ENCODE data around the gene N4BP2L2. TPM values are rescaled to one million over a fixed set of nuclear protein-coding genes. Genes with fewer than 3 reads are reported as not detected.
A peak's percentile ranks its signal among the peaks of the same experiment; 100 is the strongest.

Gene N4BP2L2
- total RNA-seq, 2 experiments from 2014 or later = 57.5 to 76.3 TPM

DNA sequence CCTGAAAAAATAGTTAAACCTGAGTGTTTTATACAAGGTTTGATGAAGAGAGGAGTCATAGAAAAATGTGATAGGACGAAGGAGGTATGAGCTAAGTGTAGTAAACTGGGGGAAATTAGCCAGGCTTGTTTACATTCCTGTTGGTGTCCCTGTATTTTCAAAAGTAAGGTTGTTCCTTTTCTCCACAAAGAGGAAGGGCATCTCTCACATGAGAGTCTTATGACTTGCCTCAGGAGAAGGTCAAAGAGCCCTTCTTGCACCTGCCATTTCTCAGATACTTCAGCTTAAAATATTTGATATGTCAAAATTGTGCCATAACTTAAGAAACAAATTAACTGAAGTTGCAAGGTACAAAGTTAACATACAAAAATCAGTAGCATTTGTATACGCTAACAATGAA lies 3.6 kb upstream of the N4BP2L2 start:
- TF ChIP-seq CTCF (conservative IDR thresholded peaks at IDR 0.05; ENCODE audit: low read length) = no peak
- no peak for TF ChIP-seq EZH2phosphoT487 (IDR thresholded peaks at IDR 0.05; ENCODE audit: borderline replicate concordance, low read depth, low read length)
- CTCF ChIA-PET (ENCODE audit: unreplicated experiment) = no interaction called here
- Histone ChIP-seq H3K4me3 (ENCODE audit: low read depth, low read length, poor library complexity, severe bottlenecking) (no peak overlapping the region), H3K9me2 (ENCODE audit: insufficient read depth, low read length) (no peaks in the 10 kb centered on the region), H3K79me2 (ENCODE audit: insufficient read depth, low read depth, low read length) (peaks cover 11% of the 10 kb centered on the region), H3K9me3 (ENCODE audit: low read length) (no peaks in the 10 kb centered on the region), H3K4me1 (ENCODE audit: insufficient read depth, low read length, poor library complexity, severe bottlenecking) (peaks cover 10% of the 10 kb centered on the region), H3K36me3 (ENCODE audit: insufficient read depth, low read length) (no peaks in the 10 kb centered on the region), H3K27ac (ENCODE audit: low read depth, low read length, poor library complexity, severe bottlenecking) (no peak overlapping the region), H3K4me2 (ENCODE audit: low read length) (no peak overlapping the region), H4K20me1 (ENCODE audit: insufficient read depth, low read length) (no peaks in the 10 kb centered on the region), H2AFZ (ENCODE audit: low read length) (no peak overlapping the region)
- intact Hi-C loops (cut with micrococcal nuclease; ENCODE audit: unreplicated experiment) = no loop called here
- no peak for DNase-seq (ENCODE audit: low spot score)
- POLR2A ChIA-PET = no interaction called here
- BruUV-seq (replicated peaks) = no TSS peak

- Histone ChIP-seq H2AFZ (ENCODE audit: low read length) (peak overlapping the region; percentile 98), H3K9me3 (ENCODE audit: low read length) (peaks cover 5% of the 10 kb centered on the region; the same call in 1 of the 2 replicates), H3K36me3 (ENCODE audit: insufficient read depth, low read length) (peaks cover 32% of the 10 kb centered on the region), H3K27ac (ENCODE audit: low read depth, low read length, poor library complexity, severe bottlenecking) (peak overlapping the region; percentile 54), H4K20me1 (ENCODE audit: insufficient read depth, low read length) (no peaks in the 10 kb centered on the region), H3K4me3 (ENCODE audit: low read depth, low read length, poor library complexity, severe bottlenecking) (peak overlapping the region; percentile 83), H3K9me2 (ENCODE audit: insufficient read depth, low read length) (no peaks in the 10 kb centered on the region), H3K4me2 (ENCODE audit: low read length) (peak overlapping the region; percentile 82), H3K79me2 (ENCODE audit: insufficient read depth, low read depth, low read length) (peaks cover 39% of the 10 kb centered on the region), H3K4me1 (ENCODE audit: insufficient read depth, low read length, poor library complexity, severe bottlenecking) (peaks cover 11% of the 10 kb centered on the region)
- POLR2A ChIA-PET = interaction anchor here (0.9 to 1.3 kb wide), 3 partner anchors 43 to 1802 kb away, joined by 3 to 6 read pairs (median 5); no protein-coding TSS in a partner anchor
- no peak for DNase-seq (ENCODE audit: low spot score)
- BruUV-seq (replicated peaks) = TSS peak; percentile 76
- no peak for TF ChIP-seq EZH2phosphoT487 (IDR thresholded peaks at IDR 0.05; ENCODE audit: borderline replicate concordance, low read depth, low read length)
- no peak for TF ChIP-seq CTCF (conservative IDR thresholded peaks at IDR 0.05; ENCODE audit: low read length)
- CTCF ChIA-PET (ENCODE audit: unreplicated experiment) = no interaction called here
- intact Hi-C loops (cut with micrococcal nuclease; ENCODE audit: unreplicated experiment) = loop anchor here (2.0 to 5.0 kb wide), 3 partner anchors 44 to 223 kb away; partner anchors contain the start of genes BRCA2 and ZAR1L
Measured at GRCh38 chr13:32538143-32538620, 413 bp downstream of the N4BP2L2 start.

DNA sequence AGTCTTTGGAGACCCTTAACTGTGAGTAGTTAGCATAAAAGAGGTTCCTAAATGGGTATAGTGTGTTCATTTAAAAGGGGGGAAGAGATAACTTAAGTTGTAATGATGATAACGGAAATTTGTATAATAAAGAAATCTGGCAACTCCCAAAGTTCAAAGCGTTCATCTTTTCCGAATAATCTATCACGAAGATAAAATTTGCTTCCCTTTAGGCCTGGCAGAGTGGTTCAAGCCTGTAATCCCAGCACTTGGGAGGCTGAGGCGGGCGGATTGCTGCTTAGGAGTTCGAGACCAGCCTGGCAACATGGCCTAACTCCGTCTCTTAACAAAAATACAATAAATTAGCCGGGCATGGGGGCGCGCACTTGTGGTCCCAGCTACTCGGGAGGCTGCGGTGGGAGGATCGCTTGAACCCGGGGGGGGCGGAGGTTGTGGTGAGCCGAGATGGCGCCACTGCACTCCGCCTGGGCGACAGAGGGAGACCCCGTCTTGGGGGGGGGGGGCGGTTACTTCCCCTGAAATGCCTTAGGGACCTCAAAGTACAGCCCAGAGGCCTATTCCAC lies 934 bp downstream of the N4BP2L2 start:
- Histone ChIP-seq H3K4me2 (ENCODE audit: low read length) (peak overlapping the region; percentile 82), H4K20me1 (ENCODE audit: insufficient read depth, low read length) (no peaks in the 10 kb centered on the region), H3K9me2 (ENCODE audit: insufficient read depth, low read length) (no peaks in the 10 kb centered on the region), H3K27ac (ENCODE audit: low read depth, low read length, poor library complexity, severe bottlenecking) (peak overlapping the region; percentile 54), H3K4me3 (ENCODE audit: low read depth, low read length, poor library complexity, severe bottlenecking) (peak overlapping the region; percentile 83), H3K4me1 (ENCODE audit: insufficient read depth, low read length, poor library complexity, severe bottlenecking) (peaks cover 11% of the 10 kb centered on the region), H3K79me2 (ENCODE audit: insufficient read depth, low read depth, low read length) (peaks cover 39% of the 10 kb centered on the region), H3K36me3 (ENCODE audit: insufficient read depth, low read length) (peaks cover 34% of the 10 kb centered on the region), H3K9me3 (ENCODE audit: low read length) (peaks cover 5% of the 10 kb centered on the region; the same call in 1 of the 2 replicates), H2AFZ (ENCODE audit: low read length) (peak overlapping the region; percentile 98; the same call in 1 of the 2 replicates)
- BruUV-seq (replicated peaks) = no TSS peak
- intact Hi-C loops (cut with micrococcal nuclease; ENCODE audit: unreplicated experiment) = loop anchor here (2.0 to 5.0 kb wide), 3 partner anchors 45 to 223 kb away; partner anchors contain the start of genes BRCA2 and ZAR1L
- CTCF ChIA-PET (ENCODE audit: unreplicated experiment) = no interaction called here
- TF ChIP-seq CTCF (conservative IDR thresholded peaks at IDR 0.05; ENCODE audit: low read length) (no peak), EZH2phosphoT487 (IDR thresholded peaks at IDR 0.05; ENCODE audit: borderline replicate concordance, low read depth, low read length) (no peak)
- POLR2A ChIA-PET = interaction anchor here (0.6 to 1.0 kb wide), 3 partner anchors 42 to 1801 kb away, joined by 3 to 6 read pairs (median 5); no protein-coding TSS in a partner anchor
- no peak for DNase-seq (ENCODE audit: low spot score)

Measured in OCI-LY7 (cell line).